Neural cell (in vitro differentiated cells): ENCODE measurements around the gene EIF2B2. TPM values are rescaled to one million over a fixed set of nuclear protein-coding genes. Genes with fewer than 3 reads are reported as not detected.

ENCODE experiments used
- H2AFZ ChIP-seq: fragments of 200-600, 300-800 bp; sonication (generic), shearing (Covaris generic); 2 replicates; pipeline ENCODE4 v1.6.0; 2014; ENCODE audit warnings: low read depth, mild to moderate bottlenecking, antibody characterized with exemption, low read length, moderate library complexity
- H3F3A ChIP-seq: fragments of 200-600 bp; shearing (Covaris generic); 2 replicates; pipeline ENCODE4 v1.6.1; 2016; ENCODE audit warnings: mild to moderate bottlenecking, moderate library complexity, mixed read lengths, antibody characterized with exemption, low read length; ENCODE audit not compliant: insufficient read depth, poor library complexity, severe bottlenecking
- H3K27ac ChIP-seq: fragments of 200-600, 300-800 bp; sonication (generic), shearing (Covaris generic); 2 replicates; pipeline ENCODE4 v1.5.1; 2014; ENCODE audit warnings: mild to moderate bottlenecking, low read length, moderate library complexity
- H3K27me3 ChIP-seq: fragments of 300-800, 200-600 bp; sonication (generic), shearing (Covaris generic); 2 replicates; pipeline ENCODE4 v1.6.0; 2014; ENCODE audit warnings: mild to moderate bottlenecking, low read depth, low read length, moderate library complexity; ENCODE audit not compliant: insufficient read depth
- H3K36me3 ChIP-seq: fragments of 300-800, 200-600 bp; sonication (generic), shearing (Covaris generic); 2 replicates; pipeline ENCODE4 v1.5.1; 2014; ENCODE audit warnings: mild to moderate bottlenecking, antibody characterized with exemption, low read length, moderate library complexity; ENCODE audit not compliant: insufficient read depth
- H3K4me2 ChIP-seq: fragments of 300-800, 200-600 bp; sonication (generic), shearing (Covaris generic); 2 replicates; pipeline ENCODE4 v1.6.0; 2014; ENCODE audit warnings: mild to moderate bottlenecking, low read length
- H3K4me3 ChIP-seq: fragments of 300-800, 200-600 bp; sonication (generic), shearing (Covaris generic); 2 replicates; pipeline ENCODE4 v1.5.1; 2014; ENCODE audit warnings: mild to moderate bottlenecking, low read length, moderate library complexity
- H3K79me2 ChIP-seq: fragments of 200-600 bp; shearing (Covaris generic); replicated peaks from 2 replicates; pipeline ENCODE4 v1.6.0; 2014; ENCODE audit warnings: mild to moderate bottlenecking, low read length, moderate library complexity; ENCODE audit not compliant: insufficient read depth
- H3K9ac ChIP-seq: fragments of 300-800, 200-600 bp; sonication (generic), shearing (Covaris generic); 2 replicates; pipeline ENCODE4 v1.6.1; 2016; ENCODE audit warnings: mild to moderate bottlenecking, low read length, mixed read lengths
- H3K9me2 ChIP-seq: fragments of 200-600 bp; shearing (Covaris generic); 2 replicates; pipeline ENCODE4 v1.6.1; 2016; ENCODE audit warnings: mild to moderate bottlenecking, low read length, mixed read lengths; ENCODE audit not compliant: insufficient read depth
- H3K9me3 ChIP-seq: fragments of 200-600, 300-800 bp; sonication (generic), shearing (Covaris generic); 2 replicates; pipeline ENCODE4 v1.6.1; 2016; ENCODE audit warnings: mild to moderate bottlenecking, mixed run types, low read length, moderate library complexity, mixed read lengths
- H4K20me1 ChIP-seq: fragments of 200-600 bp; shearing (Covaris generic); 2 replicates; pipeline ENCODE4 v1.6.1; 2016; ENCODE audit warnings: mild to moderate bottlenecking, mixed run types; ENCODE audit not compliant: insufficient read depth
- EP300 ChIP-seq: fragments of 450-650 bp; conservative IDR thresholded peaks from 2 replicates; pipeline ENCODE4 v1.6.1; 2014; ENCODE audit warnings: antibody characterized with exemption, mild to moderate bottlenecking, moderate library complexity; ENCODE audit not compliant: poor library complexity, severe bottlenecking
- EZH2 ChIP-seq: fragments of 200-600, 300-800 bp; shearing (Covaris generic), sonication (generic); IDR thresholded peaks from 2 replicates; pipeline ENCODE4 v1.6.1; 2014; ENCODE audit warnings: antibody characterized with exemption, low read length, borderline replicate concordance, mild to moderate bottlenecking; ENCODE audit not compliant: insufficient read depth, poor library complexity, severe bottlenecking
- MXI1 ChIP-seq: fragments of 450-650 bp; conservative IDR thresholded peaks from 2 replicates; pipeline ENCODE4 v1.6.1; 2014; ENCODE audit warnings: antibody characterized with exemption, mild to moderate bottlenecking; ENCODE audit not compliant: poor library complexity, severe bottlenecking
- POLR2AphosphoS5 ChIP-seq: IDR thresholded peaks from 2 replicates; pipeline ENCODE4 v1.6.1; 2012
- RAD21 ChIP-seq: fragments of 450-650 bp; conservative IDR thresholded peaks from 2 replicates; pipeline ENCODE4 v1.6.1; 2014; ENCODE audit warnings: antibody characterized with exemption, mild to moderate bottlenecking, moderate library complexity
- SMC3 ChIP-seq: fragments of 450-650 bp; conservative IDR thresholded peaks from 2 replicates; pipeline ENCODE4 v1.6.1; 2014; ENCODE audit warnings: antibody characterized with exemption, mild to moderate bottlenecking, moderate library complexity; ENCODE audit not compliant: poor library complexity
- TAF1 ChIP-seq: IDR thresholded peaks from 2 replicates; pipeline ENCODE4 v1.6.1; 2012; ENCODE audit warnings: low read depth
- polyA plus RNA-seq: library from polyadenylated mRNA; depleted of rRNA; stranded (reverse); fragments of >200 nt; gene quantifications from 2 replicates; pipeline ENCODE4 v1.2.3, GENCODE V29; 2014
- TF ChIP-seq, protein P1 (sequence below): IDR thresholded peaks from 2 replicates; pipeline ENCODE4 v1.6.1; 2012; ENCODE audit warnings: borderline replicate concordance
- TF ChIP-seq, protein P2 (sequence below): fragments of 450-650 bp; IDR thresholded peaks from 2 replicates; pipeline ENCODE4 v1.5.1; 2014; ENCODE audit warnings: antibody characterized with exemption, mild to moderate bottlenecking, moderate library complexity; ENCODE audit not compliant: poor library complexity, severe bottlenecking

Gene EIF2B2
- polyA plus RNA-seq, 1 donor from 2014 or later: 43.1 TPM

DNA sequence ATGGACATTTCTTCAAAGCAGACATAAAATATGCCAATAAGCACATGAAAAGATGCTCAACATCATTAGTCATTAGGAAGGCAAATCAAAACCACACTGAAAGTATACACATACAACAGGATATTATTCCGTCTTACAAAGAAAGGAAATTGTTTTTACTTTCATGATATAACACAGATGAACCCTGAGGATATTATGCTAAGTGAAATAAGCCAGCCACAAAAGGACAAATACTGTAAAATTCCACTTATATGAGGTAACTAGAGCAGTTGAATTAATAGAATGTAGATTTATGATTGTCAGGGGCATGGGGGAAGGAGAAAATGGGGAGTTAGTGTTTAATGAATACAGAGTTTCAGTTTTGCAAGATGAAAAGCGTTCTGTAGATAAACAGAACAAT, 56.9 kb downstream of the EIF2B2 start:
- no peaks in the 10 kb centered on the region for H4K20me1 ChIP-seq
- no peaks in the 10 kb centered on the region for H3K9me3 ChIP-seq
- no peak overlapping the region for H3K9ac ChIP-seq
- H3K4me2 ChIP-seq: no peak overlapping the region
- peaks cover 3% of the 10 kb centered on the region for H3K36me3 ChIP-seq
- TF ChIP-seq, protein P1, sequence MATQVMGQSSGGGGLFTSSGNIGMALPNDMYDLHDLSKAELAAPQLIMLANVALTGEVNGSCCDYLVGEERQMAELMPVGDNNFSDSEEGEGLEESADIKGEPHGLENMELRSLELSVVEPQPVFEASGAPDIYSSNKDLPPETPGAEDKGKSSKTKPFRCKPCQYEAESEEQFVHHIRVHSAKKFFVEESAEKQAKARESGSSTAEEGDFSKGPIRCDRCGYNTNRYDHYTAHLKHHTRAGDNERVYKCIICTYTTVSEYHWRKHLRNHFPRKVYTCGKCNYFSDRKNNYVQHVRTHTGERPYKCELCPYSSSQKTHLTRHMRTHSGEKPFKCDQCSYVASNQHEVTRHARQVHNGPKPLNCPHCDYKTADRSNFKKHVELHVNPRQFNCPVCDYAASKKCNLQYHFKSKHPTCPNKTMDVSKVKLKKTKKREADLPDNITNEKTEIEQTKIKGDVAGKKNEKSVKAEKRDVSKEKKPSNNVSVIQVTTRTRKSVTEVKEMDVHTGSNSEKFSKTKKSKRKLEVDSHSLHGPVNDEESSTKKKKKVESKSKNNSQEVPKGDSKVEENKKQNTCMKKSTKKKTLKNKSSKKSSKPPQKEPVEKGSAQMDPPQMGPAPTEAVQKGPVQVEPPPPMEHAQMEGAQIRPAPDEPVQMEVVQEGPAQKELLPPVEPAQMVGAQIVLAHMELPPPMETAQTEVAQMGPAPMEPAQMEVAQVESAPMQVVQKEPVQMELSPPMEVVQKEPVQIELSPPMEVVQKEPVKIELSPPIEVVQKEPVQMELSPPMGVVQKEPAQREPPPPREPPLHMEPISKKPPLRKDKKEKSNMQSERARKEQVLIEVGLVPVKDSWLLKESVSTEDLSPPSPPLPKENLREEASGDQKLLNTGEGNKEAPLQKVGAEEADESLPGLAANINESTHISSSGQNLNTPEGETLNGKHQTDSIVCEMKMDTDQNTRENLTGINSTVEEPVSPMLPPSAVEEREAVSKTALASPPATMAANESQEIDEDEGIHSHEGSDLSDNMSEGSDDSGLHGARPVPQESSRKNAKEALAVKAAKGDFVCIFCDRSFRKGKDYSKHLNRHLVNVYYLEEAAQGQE: no peak
- no peak for TF ChIP-seq POLR2AphosphoS5
- no peak for TF ChIP-seq EZH2
- TF ChIP-seq SMC3: no peak
- TF ChIP-seq MXI1: no peak
- TF ChIP-seq, protein P2, sequence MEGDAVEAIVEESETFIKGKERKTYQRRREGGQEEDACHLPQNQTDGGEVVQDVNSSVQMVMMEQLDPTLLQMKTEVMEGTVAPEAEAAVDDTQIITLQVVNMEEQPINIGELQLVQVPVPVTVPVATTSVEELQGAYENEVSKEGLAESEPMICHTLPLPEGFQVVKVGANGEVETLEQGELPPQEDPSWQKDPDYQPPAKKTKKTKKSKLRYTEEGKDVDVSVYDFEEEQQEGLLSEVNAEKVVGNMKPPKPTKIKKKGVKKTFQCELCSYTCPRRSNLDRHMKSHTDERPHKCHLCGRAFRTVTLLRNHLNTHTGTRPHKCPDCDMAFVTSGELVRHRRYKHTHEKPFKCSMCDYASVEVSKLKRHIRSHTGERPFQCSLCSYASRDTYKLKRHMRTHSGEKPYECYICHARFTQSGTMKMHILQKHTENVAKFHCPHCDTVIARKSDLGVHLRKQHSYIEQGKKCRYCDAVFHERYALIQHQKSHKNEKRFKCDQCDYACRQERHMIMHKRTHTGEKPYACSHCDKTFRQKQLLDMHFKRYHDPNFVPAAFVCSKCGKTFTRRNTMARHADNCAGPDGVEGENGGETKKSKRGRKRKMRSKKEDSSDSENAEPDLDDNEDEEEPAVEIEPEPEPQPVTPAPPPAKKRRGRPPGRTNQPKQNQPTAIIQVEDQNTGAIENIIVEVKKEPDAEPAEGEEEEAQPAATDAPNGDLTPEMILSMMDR: no peak
- TF ChIP-seq TAF1: no peak
- TF ChIP-seq RAD21: no peak
- no peak for TF ChIP-seq EP300
- no peaks in the 10 kb centered on the region for H3F3A ChIP-seq
- no peaks in the 10 kb centered on the region for H3K9me2 ChIP-seq
- no peak overlapping the region for H3K27ac ChIP-seq
- H2AFZ ChIP-seq: no peak overlapping the region
- peaks cover 9% of the 10 kb centered on the region for H3K79me2 ChIP-seq
- no peaks in the 10 kb centered on the region for H3K27me3 ChIP-seq
- H3K4me3 ChIP-seq: no peak overlapping the region

DNA sequence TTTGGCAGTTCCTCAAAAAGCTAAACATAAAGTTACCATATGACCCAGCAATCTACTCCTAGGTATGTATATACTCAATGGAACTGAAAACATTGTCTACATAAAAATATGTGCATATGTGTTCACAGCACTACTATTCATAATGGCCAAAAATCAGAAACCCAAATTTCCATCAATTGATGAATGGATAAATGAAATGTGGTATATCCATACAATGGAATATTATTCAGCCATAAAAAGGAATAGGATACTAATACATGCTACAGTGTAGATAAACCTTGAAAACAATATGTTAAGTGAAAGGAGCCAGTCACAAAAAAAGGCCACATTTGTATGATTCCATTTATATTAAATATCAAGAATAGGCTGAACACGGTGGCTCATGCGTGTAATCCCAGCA, 57.7 kb downstream of the EIF2B2 start:
- TF ChIP-seq EZH2: no peak
- TF ChIP-seq, protein P1: no peak
- no peak for TF ChIP-seq TAF1
- no peak for TF ChIP-seq SMC3
- no peak for TF ChIP-seq MXI1
- TF ChIP-seq, protein P2: no peak
- no peak for TF ChIP-seq POLR2AphosphoS5
- TF ChIP-seq EP300: no peak
- no peak for TF ChIP-seq RAD21
- Histone ChIP-seq H3K36me3 (peaks cover 3% of the 10 kb centered on the region), H3K79me2 (peaks cover 9% of the 10 kb centered on the region), H4K20me1 (no peaks in the 10 kb centered on the region), H3F3A (no peaks in the 10 kb centered on the region), H3K9me3 (no peaks in the 10 kb centered on the region), H3K4me2 (no peak overlapping the region), H3K27ac (no peak overlapping the region), H3K9ac (no peak overlapping the region), H3K9me2 (no peaks in the 10 kb centered on the region), H3K27me3 (no peaks in the 10 kb centered on the region), H3K4me3 (no peak overlapping the region), H2AFZ (no peak overlapping the region)
